ENCODE results near the gene BBS4.
"Not testable (repeated sequence)": the region's sequence is repeated elsewhere in the genome, so short reads cannot be mapped to it uniquely, and the experiment has no call there.

Gene BBS4

DNA sequence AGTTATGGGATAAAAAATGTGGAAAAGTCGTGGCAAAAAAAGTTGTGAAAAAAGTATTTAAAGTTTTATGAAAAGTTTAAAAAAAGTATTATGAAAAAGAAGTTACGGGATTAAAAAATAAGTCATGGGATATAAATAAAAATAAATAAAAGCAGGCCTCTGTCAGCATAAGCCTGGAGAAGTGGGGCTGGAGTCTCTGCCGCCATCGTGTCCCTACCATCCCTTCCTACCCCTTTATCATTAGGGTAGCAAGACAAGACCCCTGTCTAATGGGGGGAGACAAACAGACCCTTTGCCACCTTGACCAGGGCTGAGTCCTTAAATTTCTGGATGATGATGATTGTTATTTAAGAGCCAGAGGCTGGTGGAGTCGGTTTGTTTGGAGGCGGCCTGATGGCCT is 16.2 kb upstream of the BBS4 start:
- not testable (repeated sequence) for H3K9me3 ChIP-seq (ENCODE audit: control insufficient read depth, insufficient read depth, low read length); H3K9ac ChIP-seq (ENCODE audit: low read depth, low read length); H3K4me1 ChIP-seq (ENCODE audit: control insufficient read depth, insufficient read depth, low read length); H3K4me3 ChIP-seq (ENCODE audit: low read depth, low read length); H3K27me3 ChIP-seq (ENCODE audit: control insufficient read depth, insufficient read depth, low read length); H3K36me3 ChIP-seq (ENCODE audit: control insufficient read depth, insufficient read depth, low read length)

DNA sequence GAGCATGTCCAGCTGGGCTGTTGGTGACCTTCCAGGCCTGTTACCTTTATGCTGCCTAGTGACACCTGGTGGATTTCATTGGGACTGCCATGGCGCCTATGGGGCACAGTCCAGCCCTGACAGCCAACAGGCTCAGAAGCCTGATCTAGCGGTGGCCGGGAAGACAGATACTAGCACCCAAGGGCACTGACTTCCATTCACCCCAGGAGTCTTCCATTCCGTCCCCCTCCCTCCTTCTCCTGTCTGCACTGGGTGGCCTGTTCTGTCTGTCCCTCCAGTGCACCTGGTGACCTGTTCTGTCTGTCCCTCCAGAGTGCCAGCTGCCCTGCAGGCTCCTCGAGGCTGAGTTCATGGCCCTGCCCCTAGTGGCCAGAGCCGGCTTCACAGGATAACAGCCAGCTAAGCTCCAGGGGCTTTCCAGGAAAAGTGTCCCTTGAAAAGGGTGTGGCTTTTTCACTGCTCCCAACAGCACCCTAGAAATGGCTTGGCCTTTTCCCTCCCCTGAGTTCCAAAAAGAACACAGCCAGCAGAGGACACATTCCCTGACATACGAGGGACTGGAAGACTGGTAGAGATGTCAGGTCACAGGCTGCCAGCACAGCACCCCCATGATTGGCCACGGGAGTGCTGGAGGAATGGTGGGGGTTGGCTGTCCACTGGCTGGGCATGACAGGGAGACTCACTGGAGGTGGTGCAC is 15.2 kb upstream of the BBS4 start:
- H3K36me3 ChIP-seq (ENCODE audit: control insufficient read depth, insufficient read depth, low read length); H3K9me3 ChIP-seq (ENCODE audit: control insufficient read depth, insufficient read depth, low read length); H3K9ac ChIP-seq (ENCODE audit: low read depth, low read length); H3K27me3 ChIP-seq (ENCODE audit: control insufficient read depth, insufficient read depth, low read length); H3K4me1 ChIP-seq (ENCODE audit: control insufficient read depth, insufficient read depth, low read length): not testable (repeated sequence)
- H3K4me3 ChIP-seq (ENCODE audit: low read depth, low read length): peak overlapping the region; percentile 62

DNA sequence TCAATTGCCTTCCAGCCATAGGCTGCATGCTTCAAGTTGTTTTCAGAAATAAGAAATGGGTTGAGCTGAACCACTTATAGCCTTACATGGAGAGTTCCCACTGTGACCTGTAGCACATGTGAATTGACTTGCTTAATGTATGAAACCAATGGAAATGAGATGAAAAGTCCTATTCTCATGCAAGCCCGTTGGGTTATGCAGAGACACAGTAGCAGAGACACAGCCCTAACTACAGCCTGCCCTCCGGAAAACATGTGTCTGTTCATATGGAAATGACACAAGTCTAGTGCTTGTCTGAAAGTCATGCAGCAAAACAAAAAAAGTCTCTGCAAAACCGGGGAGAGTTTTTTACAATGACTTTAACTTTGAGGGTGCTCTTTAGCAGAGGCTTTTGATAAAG is 14.5 kb upstream of the BBS4 start:
- Histone ChIP-seq H3K9ac (ENCODE audit: low read depth, low read length) (no peak overlapping the region), H3K36me3 (ENCODE audit: control insufficient read depth, insufficient read depth, low read length) (no peaks in the 10 kb centered on the region), H3K4me3 (ENCODE audit: low read depth, low read length) (no peak overlapping the region), H3K4me1 (ENCODE audit: control insufficient read depth, insufficient read depth, low read length) (peaks cover 10% of the 10 kb centered on the region), H3K9me3 (ENCODE audit: control insufficient read depth, insufficient read depth, low read length) (no peaks in the 10 kb centered on the region), H3K27me3 (ENCODE audit: control insufficient read depth, insufficient read depth, low read length) (no peaks in the 10 kb centered on the region)

DNA sequence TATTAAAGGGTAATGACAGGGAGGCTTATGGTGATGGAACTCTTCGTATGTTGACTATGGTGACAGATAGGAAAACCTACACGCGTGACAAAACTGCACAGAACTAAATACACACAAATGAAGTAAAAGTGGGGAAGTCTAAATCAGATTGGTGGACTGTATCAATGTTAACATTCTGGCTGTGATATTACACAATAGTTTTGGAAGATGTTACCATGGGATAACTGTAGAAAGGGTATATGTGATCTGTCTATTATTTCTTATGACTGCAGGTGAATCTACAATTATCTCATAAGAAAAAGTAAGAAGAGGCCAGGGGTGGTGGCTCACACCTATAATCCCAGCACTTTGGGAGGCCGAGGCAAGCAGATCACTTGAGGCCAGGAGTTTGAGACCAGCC is 9.2 kb upstream of the BBS4 start:
- no peaks in the 10 kb centered on the region for H3K27me3 ChIP-seq (ENCODE audit: control insufficient read depth, insufficient read depth, low read length)
- no peak overlapping the region for H3K4me3 ChIP-seq (ENCODE audit: low read depth, low read length)
- no peaks in the 10 kb centered on the region for H3K9me3 ChIP-seq (ENCODE audit: control insufficient read depth, insufficient read depth, low read length)
- H3K36me3 ChIP-seq (ENCODE audit: control insufficient read depth, insufficient read depth, low read length): no peaks in the 10 kb centered on the region
- no peak overlapping the region for H3K9ac ChIP-seq (ENCODE audit: low read depth, low read length)
- peaks cover under 1% of the 10 kb centered on the region for H3K4me1 ChIP-seq (ENCODE audit: control insufficient read depth, insufficient read depth, low read length)

DNA sequence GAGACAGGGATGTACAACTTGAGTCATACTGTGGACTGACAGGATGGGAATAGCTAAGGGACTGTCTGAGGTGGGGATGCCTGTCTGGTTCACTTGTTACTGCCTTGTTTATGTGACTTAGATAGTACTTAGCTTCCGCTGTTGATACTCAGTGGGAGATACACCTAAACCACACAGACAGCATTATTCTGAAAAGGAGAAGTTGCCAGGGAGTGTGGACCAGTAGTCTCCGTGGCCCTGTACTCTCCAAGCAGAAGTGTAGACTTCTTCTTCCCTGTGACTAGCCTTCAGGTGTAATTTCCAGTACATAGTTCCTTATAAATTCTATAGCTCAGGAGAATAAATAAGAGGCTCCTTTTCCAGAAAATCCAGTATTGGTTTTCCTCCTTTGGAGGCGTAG is 5.1 kb upstream of the BBS4 start:
- Histone ChIP-seq H3K9ac (ENCODE audit: low read depth, low read length) (no peak overlapping the region), H3K4me1 (ENCODE audit: control insufficient read depth, insufficient read depth, low read length) (peaks cover 3% of the 10 kb centered on the region), H3K4me3 (ENCODE audit: low read depth, low read length) (no peak overlapping the region), H3K27me3 (ENCODE audit: control insufficient read depth, insufficient read depth, low read length) (no peaks in the 10 kb centered on the region), H3K36me3 (ENCODE audit: control insufficient read depth, insufficient read depth, low read length) (no peaks in the 10 kb centered on the region), H3K9me3 (ENCODE audit: control insufficient read depth, insufficient read depth, low read length) (no peaks in the 10 kb centered on the region)

DNA sequence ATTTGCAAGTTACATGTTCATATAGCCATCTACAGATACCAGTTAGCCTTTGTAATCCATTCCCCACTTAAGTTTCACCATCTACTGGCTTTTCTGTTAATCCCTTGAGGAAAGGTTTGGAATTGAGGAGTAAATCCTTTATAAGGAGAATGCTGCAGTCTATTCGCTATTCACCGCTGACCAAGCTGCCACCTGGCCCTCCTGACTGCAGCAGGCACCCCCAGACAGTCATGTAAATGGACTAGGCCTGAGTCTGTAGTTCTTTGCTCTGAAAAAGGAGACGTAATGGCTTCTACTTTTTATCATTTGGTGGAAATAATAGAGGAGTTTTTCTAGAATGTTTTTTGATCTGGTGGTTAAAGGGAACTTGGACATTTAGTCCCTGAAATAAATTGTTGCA is 3.2 kb upstream of the BBS4 start:
- no peaks in the 10 kb centered on the region for H3K36me3 ChIP-seq (ENCODE audit: control insufficient read depth, insufficient read depth, low read length)
- H3K4me3 ChIP-seq (ENCODE audit: low read depth, low read length): no peak overlapping the region
- H3K4me1 ChIP-seq (ENCODE audit: control insufficient read depth, insufficient read depth, low read length): peaks cover 3% of the 10 kb centered on the region
- no peak overlapping the region for H3K9ac ChIP-seq (ENCODE audit: low read depth, low read length)
- H3K27me3 ChIP-seq (ENCODE audit: control insufficient read depth, insufficient read depth, low read length): no peaks in the 10 kb centered on the region
- no peaks in the 10 kb centered on the region for H3K9me3 ChIP-seq (ENCODE audit: control insufficient read depth, insufficient read depth, low read length)

DNA sequence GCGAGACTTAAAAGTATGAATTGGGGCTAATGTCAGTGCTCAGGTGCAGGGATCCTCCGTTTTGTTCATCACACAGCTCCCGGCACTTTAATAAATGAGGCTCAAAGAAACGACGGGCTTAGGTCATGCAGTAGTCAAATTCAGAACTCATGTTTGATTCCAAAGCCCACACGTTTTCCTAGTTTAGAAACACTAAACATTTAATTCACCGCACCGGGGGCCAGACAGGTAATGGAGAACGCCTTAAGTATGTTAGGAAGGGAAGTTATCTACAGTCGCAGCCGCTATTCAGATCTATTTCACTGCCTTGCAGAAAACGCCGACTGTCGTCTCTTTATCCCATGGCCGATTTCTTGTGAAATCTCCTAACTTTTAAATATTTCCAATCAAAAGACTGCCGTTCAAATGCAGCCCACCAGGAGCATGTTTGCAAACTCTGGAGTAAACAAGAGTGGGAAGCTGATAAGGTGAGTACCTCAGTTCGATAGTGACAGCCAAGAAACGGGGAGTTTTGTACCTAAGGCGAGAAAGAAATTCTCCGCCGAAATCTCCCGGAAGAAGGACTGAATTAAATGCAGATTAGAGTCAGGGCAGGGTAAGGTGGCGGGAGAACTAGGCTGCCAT is 594 bp upstream of the BBS4 start:
- Histone ChIP-seq H3K4me3 (ENCODE audit: low read depth, low read length) (peak overlapping the region; percentile 98), H3K36me3 (ENCODE audit: control insufficient read depth, insufficient read depth, low read length) (no peaks in the 10 kb centered on the region), H3K4me1 (ENCODE audit: control insufficient read depth, insufficient read depth, low read length) (peaks cover 3% of the 10 kb centered on the region), H3K9me3 (ENCODE audit: control insufficient read depth, insufficient read depth, low read length) (no peaks in the 10 kb centered on the region), H3K9ac (ENCODE audit: low read depth, low read length) (peak overlapping the region; percentile 83), H3K27me3 (ENCODE audit: control insufficient read depth, insufficient read depth, low read length) (no peaks in the 10 kb centered on the region)

DNA sequence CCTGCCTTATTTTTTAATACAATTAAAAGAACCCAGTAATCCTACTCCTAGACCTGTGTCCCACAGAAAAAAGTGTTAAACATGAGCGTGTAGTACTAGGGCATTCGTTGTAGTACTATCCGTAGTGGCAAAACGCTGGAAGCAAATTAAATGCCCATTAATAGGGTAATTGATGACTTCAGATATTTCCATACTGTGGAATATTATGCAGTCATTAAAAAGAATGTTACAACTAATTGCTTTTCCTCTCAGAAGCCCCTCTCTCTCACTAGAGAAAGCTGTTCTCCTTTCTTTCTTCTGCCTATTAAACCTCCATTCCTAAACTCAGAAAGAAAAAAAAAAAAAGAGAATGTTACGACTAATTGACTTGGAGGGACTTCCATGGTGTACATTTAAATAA is 2.7 kb downstream of the BBS4 start:
- H3K4me3 ChIP-seq (ENCODE audit: low read depth, low read length): no peak overlapping the region
- peaks cover 3% of the 10 kb centered on the region for H3K4me1 ChIP-seq (ENCODE audit: control insufficient read depth, insufficient read depth, low read length)
- H3K9me3 ChIP-seq (ENCODE audit: control insufficient read depth, insufficient read depth, low read length): no peaks in the 10 kb centered on the region
- no peaks in the 10 kb centered on the region for H3K27me3 ChIP-seq (ENCODE audit: control insufficient read depth, insufficient read depth, low read length)
- H3K9ac ChIP-seq (ENCODE audit: low read depth, low read length): no peak overlapping the region
- no peaks in the 10 kb centered on the region for H3K36me3 ChIP-seq (ENCODE audit: control insufficient read depth, insufficient read depth, low read length)

DNA sequence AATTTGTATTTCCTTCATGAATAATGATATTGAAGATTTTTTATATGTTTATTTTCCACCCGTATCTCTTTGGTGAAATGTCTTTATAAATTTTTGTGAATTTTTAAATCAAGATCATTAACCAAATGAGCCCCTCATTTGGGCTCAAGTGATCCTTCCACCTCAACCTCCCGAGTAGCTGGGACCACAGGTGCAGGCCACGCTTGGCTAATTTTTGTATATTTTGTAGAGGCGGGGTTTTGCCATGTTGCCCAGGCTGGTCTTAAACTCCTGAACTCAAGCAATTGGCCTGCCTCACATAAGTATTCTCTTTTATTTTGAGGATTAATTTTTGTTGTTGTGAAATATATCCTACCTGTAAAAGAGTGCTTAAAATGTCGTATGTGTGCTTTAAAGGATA is 4.9 kb downstream of the BBS4 start:
- H3K9ac ChIP-seq (ENCODE audit: low read depth, low read length): no peak overlapping the region
- no peaks in the 10 kb centered on the region for H3K36me3 ChIP-seq (ENCODE audit: control insufficient read depth, insufficient read depth, low read length)
- no peak overlapping the region for H3K4me3 ChIP-seq (ENCODE audit: low read depth, low read length)
- no peaks in the 10 kb centered on the region for H3K9me3 ChIP-seq (ENCODE audit: control insufficient read depth, insufficient read depth, low read length)
- H3K27me3 ChIP-seq (ENCODE audit: control insufficient read depth, insufficient read depth, low read length): no peaks in the 10 kb centered on the region
- no peaks in the 10 kb centered on the region for H3K4me1 ChIP-seq (ENCODE audit: control insufficient read depth, insufficient read depth, low read length)

DNA sequence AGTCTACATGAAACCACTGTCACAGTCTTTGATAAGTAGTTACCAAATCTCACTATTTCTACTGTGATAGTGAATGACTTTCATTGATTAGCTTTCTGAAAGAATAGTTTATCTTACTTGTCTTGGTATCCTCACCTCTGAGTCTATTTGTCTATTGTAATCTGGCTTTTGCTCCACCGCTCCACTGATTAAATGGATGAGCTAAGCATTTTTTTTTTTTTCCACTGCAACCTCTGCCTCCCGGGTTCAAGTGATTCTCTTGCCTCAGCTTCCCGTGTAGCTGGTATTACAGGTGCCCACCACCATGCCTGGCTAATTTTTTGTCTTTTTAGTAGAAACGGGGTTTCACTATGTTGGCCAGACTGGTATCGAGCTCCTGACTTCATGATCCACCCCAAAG is 12.9 kb downstream of the BBS4 start:
- Histone ChIP-seq H3K27me3 (ENCODE audit: control insufficient read depth, insufficient read depth, low read length) (no peaks in the 10 kb centered on the region), H3K4me3 (ENCODE audit: low read depth, low read length) (no peak overlapping the region), H3K4me1 (ENCODE audit: control insufficient read depth, insufficient read depth, low read length) (no peaks in the 10 kb centered on the region), H3K36me3 (ENCODE audit: control insufficient read depth, insufficient read depth, low read length) (no peaks in the 10 kb centered on the region), H3K9ac (ENCODE audit: low read depth, low read length) (no peak overlapping the region), H3K9me3 (ENCODE audit: control insufficient read depth, insufficient read depth, low read length) (no peaks in the 10 kb centered on the region)

DNA sequence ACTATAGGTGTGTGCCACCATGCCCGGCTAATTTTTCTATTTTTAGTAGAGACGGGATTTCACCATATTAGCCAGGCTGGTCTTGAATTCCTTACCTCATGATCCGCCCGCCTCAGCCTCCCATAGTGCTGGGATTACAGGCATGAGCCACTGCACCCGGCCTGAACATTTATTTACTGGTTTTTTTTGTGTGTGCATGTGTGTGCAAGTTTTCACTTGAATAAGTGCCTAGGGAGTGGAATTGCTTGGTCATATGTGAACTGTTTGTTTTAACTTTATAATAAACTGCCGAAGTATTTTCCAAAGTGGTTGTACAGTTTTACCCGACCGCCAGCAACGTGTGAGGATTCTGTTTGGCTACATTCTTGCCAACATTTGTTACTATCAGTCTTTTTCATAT is 14.1 kb downstream of the BBS4 start:
- H3K9me3 ChIP-seq (ENCODE audit: control insufficient read depth, insufficient read depth, low read length): no peaks in the 10 kb centered on the region
- no peaks in the 10 kb centered on the region for H3K36me3 ChIP-seq (ENCODE audit: control insufficient read depth, insufficient read depth, low read length)
- H3K9ac ChIP-seq (ENCODE audit: low read depth, low read length): no peak overlapping the region

DNA sequence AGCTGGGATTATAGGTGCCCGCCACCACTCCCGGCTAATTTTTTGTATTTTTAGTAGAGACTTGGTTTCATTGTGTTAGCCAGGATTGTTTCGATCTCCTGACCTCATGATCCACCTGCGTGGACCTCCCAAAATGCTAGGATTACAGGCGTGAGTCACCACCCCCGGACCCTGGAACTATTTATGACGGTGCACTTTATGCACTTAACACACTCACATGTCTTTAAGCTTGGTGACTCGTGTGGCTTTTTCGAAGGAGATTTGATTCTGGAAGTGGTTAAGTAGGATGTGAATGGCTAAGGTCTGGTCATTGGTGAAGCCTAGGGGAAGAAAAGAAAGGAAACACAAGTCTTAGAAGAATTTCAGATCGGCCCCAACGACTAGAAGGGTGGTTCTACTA is 20.3 kb downstream of the BBS4 start:
- H3K4me3 ChIP-seq (ENCODE audit: low read depth, low read length): no peak overlapping the region
- H3K9ac ChIP-seq (ENCODE audit: low read depth, low read length): no peak overlapping the region
- H3K4me1 ChIP-seq (ENCODE audit: control insufficient read depth, insufficient read depth, low read length): no peaks in the 10 kb centered on the region
- no peaks in the 10 kb centered on the region for H3K9me3 ChIP-seq (ENCODE audit: control insufficient read depth, insufficient read depth, low read length)
- H3K36me3 ChIP-seq (ENCODE audit: control insufficient read depth, insufficient read depth, low read length): no peaks in the 10 kb centered on the region
- no peaks in the 10 kb centered on the region for H3K27me3 ChIP-seq (ENCODE audit: control insufficient read depth, insufficient read depth, low read length)

More for the DNA sequence above, 14.1 kb downstream of the BBS4 start:
- Histone ChIP-seq H3K27me3 (ENCODE audit: control insufficient read depth, insufficient read depth, low read length) (no peaks in the 10 kb centered on the region), H3K4me1 (ENCODE audit: control insufficient read depth, insufficient read depth, low read length) (no peaks in the 10 kb centered on the region), H3K4me3 (ENCODE audit: low read depth, low read length) (no peak overlapping the region)

Data from iPS-15b (cell line).